ENCODE results near the gene TBC1D14. TPM values are rescaled to one million over a fixed set of nuclear protein-coding genes. Genes with fewer than 3 reads are reported as not detected.
A peak's percentile ranks its signal among the peaks of the same experiment; 100 is the strongest.

The TBC1D14 gene
- polyA plus RNA-seq, 4 donors, result 49.2 to 61.1 (median 57.3) TPM

DNA sequence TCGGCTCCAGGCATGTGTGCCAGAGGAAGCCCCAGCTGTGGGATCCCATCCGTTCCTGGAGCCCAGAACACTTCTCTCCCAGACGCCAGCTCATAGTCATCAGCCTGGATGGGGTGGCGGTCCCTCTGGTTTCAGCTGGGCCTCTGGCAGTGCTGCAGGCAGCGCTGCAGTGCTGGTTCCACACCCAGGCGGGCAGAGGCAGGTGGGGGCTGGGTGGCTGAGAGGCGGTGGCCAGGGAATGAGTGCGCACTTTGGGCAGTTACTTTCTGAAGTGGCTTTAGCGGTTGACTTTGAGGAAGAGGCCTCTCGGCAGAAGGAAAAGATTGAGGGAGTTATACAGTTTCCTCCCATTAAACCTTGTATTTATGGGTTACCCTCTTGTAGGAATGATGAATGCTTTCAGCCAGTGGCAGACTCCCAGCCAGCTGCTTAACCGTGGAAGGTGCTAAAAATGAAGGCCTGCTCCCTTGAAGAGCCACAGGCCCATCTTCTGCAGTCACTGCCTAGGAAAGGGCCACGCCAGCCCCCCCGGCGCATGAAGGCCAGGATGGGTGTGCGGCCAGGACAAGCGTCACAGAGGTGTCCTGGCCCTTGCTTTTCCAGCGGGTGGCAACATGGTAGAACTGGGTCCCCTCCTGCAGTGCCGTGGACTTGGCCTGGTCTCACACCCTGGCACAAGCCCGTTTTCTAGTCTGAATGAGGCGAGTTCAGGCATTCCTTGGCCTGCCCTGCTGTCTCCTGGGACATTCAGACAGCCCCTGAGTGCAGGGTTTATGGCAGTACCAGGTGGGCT, 143.5 kb downstream of the TBC1D14 start:
- no peak for DNase-seq (ENCODE audit: low read depth in 4 of 4, low spot score in 3 of 4)

DNA sequence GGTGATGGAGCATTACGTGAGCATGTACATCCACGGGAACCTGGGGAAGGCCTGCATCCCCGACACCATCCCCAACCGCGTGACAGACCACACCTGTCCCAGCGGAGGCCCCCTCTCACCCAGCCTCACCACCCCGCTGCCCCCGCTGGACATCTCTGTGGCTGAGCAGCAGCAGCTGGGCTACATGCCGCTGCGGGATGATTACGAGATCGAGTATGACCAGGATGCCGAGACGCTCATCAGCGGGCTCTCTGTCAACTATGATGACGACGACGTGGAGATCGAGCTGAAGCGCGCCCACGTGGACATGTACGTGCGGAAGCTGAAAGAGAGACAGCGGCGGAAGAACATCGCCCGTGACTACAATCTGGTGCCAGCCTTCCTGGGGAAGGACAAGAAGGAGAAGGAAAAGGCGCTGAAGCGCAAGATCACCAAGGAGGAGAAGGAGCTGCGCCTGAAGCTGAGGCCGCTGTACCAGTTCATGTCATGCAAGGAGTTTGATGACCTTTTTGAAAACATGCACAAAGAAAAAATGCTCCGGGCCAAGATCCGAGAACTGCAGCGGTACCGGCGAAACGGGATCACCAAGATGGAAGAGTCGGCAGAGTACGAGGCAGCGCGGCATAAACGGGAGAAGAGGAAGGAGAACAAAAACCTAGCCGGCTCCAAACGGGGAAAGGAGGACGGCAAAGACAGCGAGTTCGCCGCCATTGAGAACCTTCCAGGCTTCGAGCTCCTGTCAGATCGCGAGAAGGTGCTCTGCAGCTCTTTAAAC, 144.7 kb downstream of the TBC1D14 start:
- DNase-seq (ENCODE audit: low read depth in 4 of 4, low spot score in 3 of 4), result no peak

GRCh38 chr4:7055111-7055989, 145.7 kb downstream of the TBC1D14 start:
- DNase-seq (ENCODE audit: low read depth in 4 of 4, low spot score in 3 of 4), result no peak

DNA sequence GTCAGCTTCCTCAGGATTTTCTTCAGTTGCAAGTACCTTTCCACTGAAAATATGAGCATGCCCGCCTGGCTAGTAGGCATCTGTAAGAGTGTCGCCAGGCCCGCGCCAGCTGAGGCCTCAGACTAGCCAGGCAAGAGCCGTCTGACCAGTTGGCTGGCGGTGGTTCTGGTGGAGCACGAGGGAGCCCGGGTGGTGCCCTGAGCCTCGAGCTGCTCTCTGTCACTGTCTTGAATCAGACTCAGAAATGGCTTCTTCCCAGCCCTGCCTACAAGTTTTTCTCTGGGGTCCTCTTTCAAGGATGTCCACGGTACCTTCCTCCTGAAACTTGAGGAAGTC, 146.3 kb downstream of the TBC1D14 start:
- no peak for DNase-seq (ENCODE audit: low read depth in 4 of 4, low spot score in 3 of 4)

DNA sequence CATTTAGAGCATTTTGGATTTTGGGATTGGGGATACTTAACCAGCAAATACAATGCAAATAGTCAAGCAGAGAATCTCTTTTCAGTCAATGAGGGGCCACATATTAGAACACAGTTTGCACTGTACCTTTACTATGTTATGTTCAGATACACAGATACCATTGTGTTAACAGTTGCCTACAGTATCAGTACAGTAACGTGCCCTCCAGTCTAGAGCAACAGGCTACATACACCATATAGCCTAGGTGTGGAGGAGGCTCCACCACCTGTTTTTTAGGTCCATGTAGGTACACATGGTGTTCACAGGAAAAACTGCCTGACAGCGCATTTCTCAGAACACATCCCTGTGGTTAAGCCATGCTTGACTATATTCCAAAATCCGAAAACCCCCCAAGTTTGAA, 149.2 kb downstream of the TBC1D14 start:
- DNase-seq (ENCODE audit: low read depth in 4 of 4, low spot score in 3 of 4), result no peak

DNA sequence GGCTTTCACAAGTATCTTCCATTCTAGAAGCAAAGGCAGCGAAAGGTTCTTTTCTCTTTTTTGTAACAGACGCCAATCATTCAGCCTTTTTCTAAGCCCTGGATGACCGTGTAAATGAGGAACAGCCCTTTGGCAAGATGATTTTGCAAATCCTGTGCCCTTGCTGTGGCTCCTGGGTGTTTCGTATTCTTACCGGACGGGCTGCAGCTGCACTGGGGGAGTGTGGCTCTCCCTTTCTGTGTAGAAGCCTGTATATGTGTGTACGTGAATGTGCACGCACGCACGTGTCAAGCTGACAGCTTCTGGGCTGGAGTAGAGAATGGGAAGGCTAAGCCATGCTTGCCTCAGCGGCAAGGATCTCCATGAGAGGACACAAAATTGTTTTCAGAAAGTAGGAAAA, 150.0 kb downstream of the TBC1D14 start:
- no peak for DNase-seq (ENCODE audit: low read depth in 4 of 4, low spot score in 3 of 4)

GRCh38 chr4:7060346-7061150, 150.9 kb downstream of the TBC1D14 start:
- no peak for DNase-seq (ENCODE audit: low read depth in 4 of 4, low spot score in 3 of 4)

DNA sequence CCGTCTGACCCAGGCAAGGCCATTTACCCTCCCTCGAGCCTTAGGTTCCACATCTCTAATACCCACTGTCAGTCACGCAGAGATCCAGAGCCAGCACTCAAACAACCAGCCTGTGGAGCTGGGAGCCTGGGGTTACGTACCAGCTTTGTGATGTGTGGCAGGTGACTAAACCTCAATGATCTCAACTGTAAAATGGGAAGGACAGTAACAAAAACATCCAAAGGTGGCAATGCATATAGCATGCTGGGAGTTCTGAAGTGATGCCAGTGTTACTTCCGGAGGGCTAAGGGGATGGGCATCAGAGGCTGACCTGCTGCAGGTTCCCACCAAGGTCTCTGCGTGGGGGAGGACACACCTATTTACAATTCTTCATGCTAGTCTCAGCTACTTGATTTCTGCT, 152.2 kb downstream of the TBC1D14 start:
- no peak for DNase-seq (ENCODE audit: low read depth in 4 of 4, low spot score in 3 of 4)

DNA sequence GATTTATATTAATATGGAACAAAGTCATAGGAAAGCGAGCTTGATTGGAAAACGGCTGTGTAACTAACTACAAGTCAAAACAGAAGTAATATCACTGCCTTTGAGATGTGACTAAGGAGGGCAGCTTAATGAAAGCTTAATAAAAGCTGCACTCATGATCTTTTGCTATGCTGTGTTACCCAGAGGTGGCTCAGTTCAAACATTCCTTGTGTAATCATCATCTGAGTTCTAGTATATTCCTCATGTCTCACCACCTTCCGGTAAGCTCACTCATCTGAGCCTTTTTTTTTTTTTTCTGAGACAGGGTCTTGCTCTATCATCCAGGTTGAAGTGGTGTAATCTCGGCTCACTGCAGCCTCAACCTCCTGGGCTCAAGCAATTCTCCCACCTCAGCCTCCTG, 153.2 kb downstream of the TBC1D14 start:
- DNase-seq (ENCODE audit: low read depth in 4 of 4, low spot score in 3 of 4), result no peak

- DNase-seq (ENCODE audit: low read depth in 4 of 4, low spot score in 3 of 4), result no peak
These were observed 153.7 kb downstream of the TBC1D14 start for GRCh38 chr4:7063362-7063761.

DNA sequence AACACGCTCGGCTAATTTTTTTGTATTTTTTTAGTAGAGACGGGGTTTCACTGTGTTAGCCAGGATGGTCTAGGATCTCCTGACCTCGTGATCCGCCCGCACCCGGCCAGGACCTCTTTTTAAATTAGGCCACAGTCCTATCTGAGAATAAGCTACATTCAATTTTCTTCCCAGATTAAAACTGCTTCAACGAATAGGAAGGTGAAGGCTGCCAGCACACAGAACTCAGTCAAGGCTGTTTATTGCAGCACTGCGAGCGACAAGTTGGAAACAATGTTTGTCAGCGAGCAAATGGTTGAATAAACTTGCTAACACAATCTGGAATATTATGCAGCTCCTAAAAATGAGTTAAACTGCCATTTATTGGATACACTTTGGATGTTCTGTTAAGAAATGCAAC, 156.4 kb downstream of the TBC1D14 start:
- DNase-seq (ENCODE audit: low read depth in 4 of 4, low spot score in 3 of 4), result no peak

DNA sequence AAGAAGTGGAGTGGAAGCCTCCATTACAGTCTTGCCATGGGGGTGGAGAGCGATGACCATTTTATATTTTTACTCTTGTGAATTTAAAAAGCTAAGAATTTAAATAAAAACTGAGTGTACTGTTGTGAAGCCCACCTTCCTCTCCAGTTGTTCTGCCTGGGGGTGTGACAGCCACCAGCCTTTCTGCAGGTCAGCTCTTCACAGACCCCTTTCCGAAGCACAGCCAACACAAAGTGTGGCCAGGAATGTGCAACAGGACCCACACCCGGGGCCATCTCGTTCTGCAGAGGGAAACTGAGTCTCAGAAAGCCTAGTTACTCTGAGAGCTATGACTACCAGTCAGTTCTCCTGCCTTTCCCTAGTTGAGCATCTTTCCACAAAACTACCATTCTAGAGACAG, 156.9 kb downstream of the TBC1D14 start:
- DNase-seq (ENCODE audit: low read depth in 4 of 4, low spot score in 3 of 4), result no peak

GRCh38 chr4:7067126-7067451, 157.5 kb downstream of the TBC1D14 start:
- DNase-seq (ENCODE audit: low read depth in 4 of 4, low spot score in 3 of 4), result no peak

DNA sequence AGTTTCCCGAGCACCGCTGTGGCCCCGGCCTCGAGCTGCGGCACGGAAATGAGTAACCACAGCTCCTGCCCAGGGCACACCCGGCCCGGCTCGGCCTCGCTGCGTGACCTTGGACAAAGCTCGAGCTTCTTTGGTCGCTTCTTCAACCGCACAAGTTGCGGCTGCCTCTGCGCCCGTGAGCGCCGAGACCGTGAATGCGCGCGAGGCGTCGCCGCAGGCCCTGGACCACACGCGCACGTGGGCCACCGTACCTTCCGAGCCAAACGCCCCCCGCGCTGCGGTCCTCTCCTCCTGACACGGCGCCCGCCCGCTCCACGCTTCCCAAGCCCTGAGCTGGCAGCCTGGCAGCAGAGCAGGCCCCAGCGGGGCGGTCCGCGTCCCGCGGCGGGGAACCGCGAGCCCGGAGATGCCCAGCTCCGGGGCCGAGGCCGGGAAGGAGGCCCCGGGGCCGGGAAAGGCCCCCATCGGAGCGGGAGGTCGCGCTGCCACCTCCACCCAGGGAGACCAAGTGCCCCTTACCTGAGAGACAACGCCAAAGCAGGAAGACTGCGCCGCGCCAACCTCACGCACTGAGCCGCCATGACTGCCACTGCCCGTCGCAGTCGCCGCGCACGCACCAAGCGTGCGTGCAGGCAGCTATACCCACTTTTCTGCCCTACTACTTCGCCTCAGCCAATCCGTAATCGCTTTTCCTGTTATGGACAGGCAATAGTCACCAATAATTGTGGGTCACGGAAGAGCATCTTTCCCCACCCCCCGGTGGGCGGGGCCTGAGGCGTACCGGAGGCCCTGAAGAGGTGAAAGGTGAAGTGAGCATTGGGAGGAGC, 158.0 kb downstream of the TBC1D14 start, which contains the start of gene GRPEL1:
GRPEL1 (minus strand) TSS at position 613 of the 827 bp plus-strand sequence; CDS start at position 581, 32 bp downstream.
- peak; percentile 96 to 99 (median 99) for DNase-seq (ENCODE audit: low read depth in 4 of 4, low spot score in 3 of 4)

GRCh38 chr4:7068279-7068842, 158.7 kb downstream of the TBC1D14 start:
- no peak for DNase-seq (ENCODE audit: low read depth in 4 of 4, low spot score in 3 of 4)

- no peak for DNase-seq (ENCODE audit: low read depth in 4 of 4, low spot score in 3 of 4)
These were observed 159.3 kb downstream of the TBC1D14 start for GRCh38 chr4:7068883-7069282.

- DNase-seq (ENCODE audit: low read depth in 4 of 4, low spot score in 3 of 4), result peak in 3 of 4 donors; percentile 60 to 67 (median 65)
These were observed 161.3 kb downstream of the TBC1D14 start for GRCh38 chr4:7070729-7071511.

GRCh38 chr4:7073059-7073458, 163.4 kb downstream of the TBC1D14 start:
- DNase-seq (ENCODE audit: low read depth in 4 of 4, low spot score in 3 of 4), result no peak

Measured in left renal pelvis (tissue), 4 donors.